Uterus (tissue), 4 donors: ENCODE measurements around the gene FGFRL1. TPM values are rescaled to one million over a fixed set of nuclear protein-coding genes. Genes with fewer than 3 reads are reported as not detected.

Experiments used
- DNase-seq, 2 donors: peaks; one replicate each; pipeline ENCODE4 v3.0.0-alpha.2; 2019 to 2020
- H3K27ac ChIP-seq, 2 donors: fragments of 200-600 bp; sonication (generic); 1 replicate in 1 of 2; 2 replicates in 1 of 2; pipeline ENCODE4 v1.5.1; 2016 to 2018
- H3K27me3 ChIP-seq, 2 donors: fragments of 200-600 bp; sonication (generic); one replicate each; pipeline ENCODE4 v1.5.1; 2018 to 2019; ENCODE audit warnings: control low read depth in 1 of 2
- H3K36me3 ChIP-seq, 2 donors: fragments of 200-600 bp; sonication (generic); one replicate each; pipeline ENCODE4 v1.5.1; 2019; ENCODE audit warnings: control low read depth in 1 of 2
- H3K4me1 ChIP-seq, 2 donors: fragments of 200-600 bp; sonication (generic); one replicate each; pipeline ENCODE4 v1.5.1; 2018 to 2019; ENCODE audit warnings: control low read depth in 1 of 2
- H3K4me3 ChIP-seq, 2 donors: fragments of 200-600 bp; sonication (generic); 1 replicate in 1 of 2; 2 replicates in 1 of 2; pipeline ENCODE4 v1.5.1; 2018 to 2019; ENCODE audit warnings: mild to moderate bottlenecking in 1 of 2
- H3K9me3 ChIP-seq, 2 donors: fragments of 200-600 bp; sonication (generic); one replicate each; pipeline ENCODE4 v1.5.1; 2019; ENCODE audit warnings: control low read depth in 1 of 2
- CTCF ChIP-seq, 4 experiments: fragments of 200-600 bp in 2 of 4; fragments of 450-650 bp in 2 of 4; sonication (generic) in 2 of 4; IDR thresholded peaks; one replicate each; pipeline ENCODE4 v1.5.1; 2016 to 2019; ENCODE audit warnings: antibody characterized with exemption in 4 of 4, mild to moderate bottlenecking in 2 of 4, moderate library complexity in 1 of 4
- POLR2A ChIP-seq, 2 donors: fragments of 450-650 bp; IDR thresholded peaks; one replicate each; pipeline ENCODE4 v1.6.1; 2016; ENCODE audit warnings: antibody characterized with exemption in 2 of 2, mild to moderate bottlenecking in 1 of 2, moderate library complexity in 1 of 2
- intact Hi-C: fragments of 100-400 bp; cut with DNase I; formaldehyde crosslinking; loops from one replicate; pipeline ENCODE4 v1.15.1; 2023; ENCODE audit warnings: low total_unique reads
- total RNA-seq, 4 donors: library from RNA; depleted of rRNA in 3 of 4; stranded (reverse); fragments of >200 nt in 3 of 4; gene quantifications; one replicate each; pipeline versions ENCODE4 v1.1.0 to v1.2.4, GENCODE V29; 2014 to 2023
- donor health status: DM: yes; HTN: yes; CAD: no.

Gene FGFRL1
- total RNA-seq, 4 donors from 2014 or later, result 2.8 to 24.8 (median 13.9) TPM

- no peaks in the 10 kb centered on the region for H3K36me3 ChIP-seq
- H3K9me3 ChIP-seq, result no peaks in the 10 kb centered on the region
- DNase-seq, result no peak
- no peak overlapping the region for H3K27ac ChIP-seq
- no peak overlapping the region for H3K4me3 ChIP-seq
- intact Hi-C loops, result no loop called here
- H3K4me1 ChIP-seq, result no peaks in the 10 kb centered on the region
- peaks cover 0 to 5% of the 10 kb centered on the region in 2 donors for H3K27me3 ChIP-seq
- TF ChIP-seq POLR2A (IDR thresholded peaks at IDR 0.05), result no peak
- TF ChIP-seq CTCF (IDR thresholded peaks at IDR 0.05), result no peak
These were observed 47.7 kb downstream of the FGFRL1 start for GRCh38 chr4:1058997-1059665.

GRCh38 chr4:1060121-1060520, 48.7 kb downstream of the FGFRL1 start:
- Histone ChIP-seq H3K27ac (no peak overlapping the region), H3K27me3 (peaks cover 0 to 5% of the 10 kb centered on the region in 2 donors), H3K4me3 (no peak overlapping the region), H3K4me1 (no peaks in the 10 kb centered on the region), H3K36me3 (no peaks in the 10 kb centered on the region), H3K9me3 (no peaks in the 10 kb centered on the region)
- TF ChIP-seq POLR2A (IDR thresholded peaks at IDR 0.05) (no peak), CTCF (IDR thresholded peaks at IDR 0.05) (no peak)
- DNase-seq, result no peak
- intact Hi-C loops, result no loop called here

- H3K9me3 ChIP-seq, result no peaks in the 10 kb centered on the region
- peaks cover 0 to 5% of the 10 kb centered on the region in 2 donors for H3K27me3 ChIP-seq
- no peak for DNase-seq
- TF ChIP-seq POLR2A (IDR thresholded peaks at IDR 0.05) (no peak), CTCF (IDR thresholded peaks at IDR 0.05) (no peak)
- H3K36me3 ChIP-seq, result no peaks in the 10 kb centered on the region
- H3K27ac ChIP-seq, result no peak overlapping the region
- no peaks in the 10 kb centered on the region for H3K4me1 ChIP-seq
- intact Hi-C loops, result no loop called here
- H3K4me3 ChIP-seq, result no peak overlapping the region
These were observed 49.2 kb downstream of the FGFRL1 start for GRCh38 chr4:1060621-1061020.

GRCh38 chr4:1061056-1061700, 49.8 kb downstream of the FGFRL1 start:
- Histone ChIP-seq H3K27ac (no peak overlapping the region), H3K9me3 (no peaks in the 10 kb centered on the region), H3K4me3 (no peak overlapping the region), H3K36me3 (no peaks in the 10 kb centered on the region), H3K27me3 (peaks cover 0 to 5% of the 10 kb centered on the region in 2 donors), H3K4me1 (no peaks in the 10 kb centered on the region)
- intact Hi-C loops, result no loop called here
- DNase-seq, result no peak
- no peak for TF ChIP-seq POLR2A (IDR thresholded peaks at IDR 0.05)
- TF ChIP-seq CTCF (IDR thresholded peaks at IDR 0.05), result no peak

GRCh38 chr4:1061760-1062159, 50.3 kb downstream of the FGFRL1 start:
- Histone ChIP-seq H3K4me3 (no peak overlapping the region), H3K27me3 (peaks cover 0 to 5% of the 10 kb centered on the region in 2 donors), H3K4me1 (no peaks in the 10 kb centered on the region), H3K36me3 (no peaks in the 10 kb centered on the region), H3K27ac (no peak overlapping the region), H3K9me3 (no peaks in the 10 kb centered on the region)
- TF ChIP-seq CTCF (IDR thresholded peaks at IDR 0.05) (no peak), POLR2A (IDR thresholded peaks at IDR 0.05) (no peak)
- intact Hi-C loops, result no loop called here
- no peak for DNase-seq
